Astrocyte (in vitro differentiated cells and primary cell): ENCODE results near the gene SLC48A1. TPM values are rescaled to one million over a fixed set of nuclear protein-coding genes. Genes with fewer than 3 reads are reported as not detected.

Experiments used
- DNase-seq: peaks from one replicate; pipeline ENCODE4 v3.0.0-alpha.2; 2010; ENCODE audit warnings: low read depth
- FAIRE-seq: peaks from 2 replicates; lab custom pipeline; 2011; peaks lifted over from hg19 to GRCh38; lab: Jason Lieb, UNC
- H2AFZ ChIP-seq: 2 replicates; pipeline ENCODE4 v1.6.0; 2012; ENCODE audit warnings: low read depth, low read length, inconsistent platforms
- H3K27ac ChIP-seq: 2 replicates; pipeline ENCODE4 v1.5.1; 2011; ENCODE audit warnings: low read depth, low read length, inconsistent platforms
- H3K27me3 ChIP-seq: 2 replicates; pipeline ENCODE4 v1.6.0; 2011; ENCODE audit warnings: low read length, inconsistent platforms; ENCODE audit not compliant: insufficient read depth
- H3K36me3 ChIP-seq: 2 replicates; pipeline ENCODE4 v1.5.1; 2011; ENCODE audit warnings: low read length, inconsistent platforms; ENCODE audit not compliant: insufficient read depth
- H3K4me1 ChIP-seq: 2 replicates; pipeline ENCODE4 v1.5.1; 2011; ENCODE audit warnings: low read length, inconsistent platforms; ENCODE audit not compliant: insufficient read depth
- H3K4me2 ChIP-seq: 2 replicates; pipeline ENCODE4 v1.6.0; 2012; ENCODE audit warnings: low read length, inconsistent platforms
- H3K4me3 ChIP-seq: 2 replicates; pipeline ENCODE4 v1.5.1; 2011; ENCODE audit warnings: low read depth, mild to moderate bottlenecking, low read length, inconsistent platforms; ENCODE audit not compliant: insufficient read depth
- H3K79me2 ChIP-seq: 2 replicates; pipeline ENCODE4 v1.6.0; 2012; ENCODE audit warnings: mild to moderate bottlenecking, low read length, inconsistent platforms; ENCODE audit not compliant: insufficient read depth
- H3K9ac ChIP-seq: 2 replicates; pipeline ENCODE4 v1.6.0; 2012; ENCODE audit warnings: mild to moderate bottlenecking, low read length, inconsistent platforms
- H3K9me3 ChIP-seq: 2 replicates; pipeline ENCODE4 v1.5.1; 2012; ENCODE audit warnings: low read depth, mild to moderate bottlenecking, low read length, inconsistent platforms; ENCODE audit not compliant: insufficient read depth
- H4K20me1 ChIP-seq: 2 replicates; pipeline ENCODE4 v1.6.0; 2012; ENCODE audit warnings: low read length, inconsistent platforms; ENCODE audit not compliant: insufficient read depth
- H3K27ac Mint-ChIP-seq: one replicate; pipeline ENCODE4 v1.8.0; 2021; ENCODE audit warnings: mild to moderate bottlenecking, mixed read lengths; ENCODE audit not compliant: unreplicated experiment
- H3K27me3 Mint-ChIP-seq: one replicate; pipeline ENCODE4 v1.8.0; 2021; ENCODE audit warnings: low read depth, mixed read lengths; ENCODE audit not compliant: unreplicated experiment
- H3K36me3 Mint-ChIP-seq: one replicate; pipeline ENCODE4 v1.8.0; 2021; ENCODE audit warnings: low read depth, mixed read lengths; ENCODE audit not compliant: unreplicated experiment
- H3K4me1 Mint-ChIP-seq: one replicate; pipeline ENCODE4 v1.8.0; 2021; ENCODE audit warnings: low read depth, mixed read lengths; ENCODE audit not compliant: unreplicated experiment
- H3K4me3 Mint-ChIP-seq: one replicate; pipeline ENCODE4 v1.8.0; 2021; ENCODE audit warnings: mild to moderate bottlenecking, moderate library complexity, mixed read lengths; ENCODE audit not compliant: unreplicated experiment
- H3K9me3 Mint-ChIP-seq: one replicate; pipeline ENCODE4 v1.8.0; 2021; ENCODE audit warnings: mild to moderate bottlenecking, mixed read lengths; ENCODE audit not compliant: unreplicated experiment
- EZH2 ChIP-seq: IDR thresholded peaks from 2 replicates; pipeline ENCODE4 v1.6.1; 2012; ENCODE audit warnings: mild to moderate bottlenecking, low read length, inconsistent platforms; ENCODE audit not compliant: insufficient read depth
- total RNA-seq: library from RNA; stranded (reverse); gene quantifications from 2 replicates; pipeline ENCODE4 v1.2.1, GENCODE V29; 2021
- TF ChIP-seq, protein P1 (sequence below): IDR thresholded peaks from 2 replicates; pipeline ENCODE4 v1.5.1; 2011; ENCODE audit warnings: low read depth, mild to moderate bottlenecking, inconsistent platforms, low read length, moderate library complexity; ENCODE audit not compliant: insufficient read depth

The SLC48A1 gene
- total RNA-seq, 1 donor from 2014 or later: 23.8 TPM

DNA sequence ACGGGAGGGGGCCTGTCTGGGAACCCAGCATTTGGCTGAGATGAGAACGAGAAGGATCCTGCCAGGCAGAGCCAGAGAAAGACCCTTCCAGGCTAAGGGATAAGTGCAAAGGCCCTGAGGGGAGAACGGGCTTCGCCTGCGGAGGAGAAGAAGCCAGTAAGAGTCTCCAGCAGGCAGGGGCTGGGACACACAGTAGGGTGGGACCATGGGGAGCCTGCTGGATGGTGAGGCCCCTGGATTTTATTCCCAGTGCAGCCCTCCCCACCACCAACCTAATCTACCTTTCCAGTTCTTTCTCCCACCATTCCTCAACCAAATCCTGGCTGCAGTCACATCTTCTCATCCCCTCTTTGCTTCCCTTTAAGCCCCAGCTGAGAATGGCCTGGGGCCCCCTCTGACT is 27.0 kb upstream of the SLC48A1 start:
- Histone ChIP-seq H3K9ac (no peak overlapping the region), H3K27me3 (peaks cover 16% of the 10 kb centered on the region), H3K4me1 (peaks cover 3% of the 10 kb centered on the region), H3K4me2 (no peak overlapping the region), H3K27ac (no peak overlapping the region), H2AFZ (no peak overlapping the region), H3K9me3 (no peaks in the 10 kb centered on the region), H4K20me1 (no peaks in the 10 kb centered on the region), H3K4me3 (no peak overlapping the region), H3K36me3 (no peaks in the 10 kb centered on the region), H3K79me2 (no peaks in the 10 kb centered on the region)
- peaks cover 3% of the 10 kb centered on the region for H3K9me3 Mint-ChIP-seq
- DNase-seq (no peak), FAIRE-seq (no peak)
- H3K27ac Mint-ChIP-seq: no peak overlapping the region
- H3K27me3 Mint-ChIP-seq: peaks cover 71% of the 10 kb centered on the region
- H3K4me1 Mint-ChIP-seq: peaks cover 6% of the 10 kb centered on the region
- no peak overlapping the region for H3K4me3 Mint-ChIP-seq
- no peak for TF ChIP-seq EZH2
- TF ChIP-seq, protein P1, sequence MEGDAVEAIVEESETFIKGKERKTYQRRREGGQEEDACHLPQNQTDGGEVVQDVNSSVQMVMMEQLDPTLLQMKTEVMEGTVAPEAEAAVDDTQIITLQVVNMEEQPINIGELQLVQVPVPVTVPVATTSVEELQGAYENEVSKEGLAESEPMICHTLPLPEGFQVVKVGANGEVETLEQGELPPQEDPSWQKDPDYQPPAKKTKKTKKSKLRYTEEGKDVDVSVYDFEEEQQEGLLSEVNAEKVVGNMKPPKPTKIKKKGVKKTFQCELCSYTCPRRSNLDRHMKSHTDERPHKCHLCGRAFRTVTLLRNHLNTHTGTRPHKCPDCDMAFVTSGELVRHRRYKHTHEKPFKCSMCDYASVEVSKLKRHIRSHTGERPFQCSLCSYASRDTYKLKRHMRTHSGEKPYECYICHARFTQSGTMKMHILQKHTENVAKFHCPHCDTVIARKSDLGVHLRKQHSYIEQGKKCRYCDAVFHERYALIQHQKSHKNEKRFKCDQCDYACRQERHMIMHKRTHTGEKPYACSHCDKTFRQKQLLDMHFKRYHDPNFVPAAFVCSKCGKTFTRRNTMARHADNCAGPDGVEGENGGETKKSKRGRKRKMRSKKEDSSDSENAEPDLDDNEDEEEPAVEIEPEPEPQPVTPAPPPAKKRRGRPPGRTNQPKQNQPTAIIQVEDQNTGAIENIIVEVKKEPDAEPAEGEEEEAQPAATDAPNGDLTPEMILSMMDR: no peak
- H3K36me3 Mint-ChIP-seq: peaks cover 23% of the 10 kb centered on the region

- Histone ChIP-seq H2AFZ (no peak overlapping the region), H3K27ac (no peak overlapping the region), H3K4me3 (no peak overlapping the region), H3K9ac (no peak overlapping the region), H4K20me1 (no peaks in the 10 kb centered on the region), H3K9me3 (no peaks in the 10 kb centered on the region), H3K4me2 (no peak overlapping the region), H3K79me2 (no peaks in the 10 kb centered on the region), H3K36me3 (no peaks in the 10 kb centered on the region), H3K4me1 (no peaks in the 10 kb centered on the region), H3K27me3 (peaks cover 16% of the 10 kb centered on the region)
- peaks cover 3% of the 10 kb centered on the region for H3K9me3 Mint-ChIP-seq
- H3K27me3 Mint-ChIP-seq: peaks cover 71% of the 10 kb centered on the region
- TF ChIP-seq, protein P1: no peak
- TF ChIP-seq EZH2: no peak
- peaks cover 2% of the 10 kb centered on the region for H3K4me1 Mint-ChIP-seq
- H3K36me3 Mint-ChIP-seq: peaks cover 23% of the 10 kb centered on the region
- no peak overlapping the region for H3K27ac Mint-ChIP-seq
- FAIRE-seq (no peak), DNase-seq (no peak)
- H3K4me3 Mint-ChIP-seq: no peak overlapping the region
These were observed 26.5 kb upstream of the SLC48A1 start for GRCh38 chr12:47746523-47746922.

GRCh38 chr12:47747126-47747525 is 25.9 kb upstream of the SLC48A1 start:
- FAIRE-seq: no peak
- no peaks in the 10 kb centered on the region for H3K79me2 ChIP-seq
- Mint-ChIP-seq H3K27ac (no peak overlapping the region), H3K4me1 (no peaks in the 10 kb centered on the region), H3K36me3 (peaks cover 23% of the 10 kb centered on the region), H3K4me3 (no peak overlapping the region), H3K27me3 (peaks cover 74% of the 10 kb centered on the region), H3K9me3 (peaks cover 3% of the 10 kb centered on the region)
- H3K4me2 ChIP-seq: no peak overlapping the region
- no peak for TF ChIP-seq EZH2
- TF ChIP-seq, protein P1: no peak
- no peak overlapping the region for H3K4me3 ChIP-seq
- no peak overlapping the region for H3K27ac ChIP-seq
- no peak overlapping the region for H3K9ac ChIP-seq
- H2AFZ ChIP-seq: no peak overlapping the region
- H4K20me1 ChIP-seq: no peaks in the 10 kb centered on the region
- no peaks in the 10 kb centered on the region for H3K36me3 ChIP-seq
- no peak for DNase-seq
- no peaks in the 10 kb centered on the region for H3K9me3 ChIP-seq
- H3K4me1 ChIP-seq: no peaks in the 10 kb centered on the region
- peaks cover 16% of the 10 kb centered on the region for H3K27me3 ChIP-seq
